H1 (cell line): ENCODE measurements around the gene COL27A1. TPM values are rescaled to one million over a fixed set of nuclear protein-coding genes. Genes with fewer than 3 reads are reported as not detected.

Experiments
- polyA plus RNA-seq, 7 experiments: library from polyadenylated mRNA; depleted of rRNA in 3 of 7; stranded (reverse) in 5 of 7; unstranded in 2 of 7; fragments of >200 nt in 5 of 7; fragments of 200-250 nt in 2 of 7; gene quantifications; 1 replicate in 5 of 7; 2 replicates in 1 of 7; 4 replicates in 1 of 7; pipeline versions ENCODE4 v1.2.1 to v1.2.3, GENCODE V29; 2011 to 2013; ENCODE audit warnings: missing spikeins in 2 of 7, mixed read lengths in 2 of 7
- total RNA-seq: library from RNA; stranded (reverse); fragmentation: NEBNext Ultra II Directional; extraction: Animal tissue kit (Norgen Biotek cat#: 25700); gene quantifications from 2 replicates; pipeline ENCODE4 v1.2.1, GENCODE V29; 2021
- TF ChIP-seq, protein P1 (sequence below): fragments of 300-600 bp; sonication (generic); IDR thresholded peaks from 2 replicates; pipeline ENCODE4 v1.7.1; 2012; ENCODE audit warnings: low read length, moderate library complexity, mild to moderate bottlenecking, inconsistent platforms; ENCODE audit not compliant: insufficient replicate concordance

The COL27A1 gene
- total and polyA plus RNA-seq, 2 of the 8 experiments (the other 6 are each of a cell fraction or from before 2014, with no cell fraction given): 15.1 to 22.8 TPM

DNA sequence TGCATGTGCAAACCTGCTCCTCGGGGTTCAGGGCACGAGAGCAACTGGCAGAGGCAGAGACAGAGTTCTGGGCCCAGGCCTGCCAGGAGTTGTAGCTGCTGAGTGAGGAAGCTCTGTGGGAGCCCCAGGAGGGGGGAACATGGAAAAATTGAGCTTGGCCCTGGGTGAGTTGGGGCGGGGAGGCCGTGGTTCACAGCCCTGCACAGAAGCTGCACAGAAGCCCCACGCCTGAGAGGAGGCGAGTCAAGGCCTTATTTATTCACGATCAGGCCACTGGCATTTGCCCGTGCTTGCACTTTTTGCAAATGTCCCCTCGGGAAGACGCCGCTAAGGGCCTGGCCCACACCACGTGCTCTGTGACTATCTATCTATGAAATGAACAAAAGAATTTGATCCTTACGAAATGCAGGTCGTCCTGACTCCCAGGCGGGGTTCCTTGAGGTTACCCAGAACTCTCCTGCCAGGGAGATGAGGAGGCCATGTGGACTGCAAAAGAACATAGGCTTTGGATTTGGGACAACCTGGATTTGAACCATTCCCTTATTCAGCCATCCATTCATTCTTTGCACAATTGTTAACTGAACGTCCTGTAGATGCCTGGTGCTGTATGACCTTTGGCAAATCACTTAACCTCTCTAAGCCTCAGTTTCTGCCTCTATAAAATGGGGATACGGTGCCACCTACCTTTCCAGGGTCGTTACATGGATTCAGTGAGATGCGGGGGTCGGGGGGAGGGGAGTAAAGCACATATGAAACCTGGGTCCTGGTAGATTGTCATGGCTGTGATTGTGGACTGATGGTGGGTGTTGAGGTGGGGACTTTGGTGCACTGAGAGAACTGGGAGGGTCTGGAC is 17.9 kb downstream of the COL27A1 start (continued):
- TF ChIP-seq, protein P1, sequence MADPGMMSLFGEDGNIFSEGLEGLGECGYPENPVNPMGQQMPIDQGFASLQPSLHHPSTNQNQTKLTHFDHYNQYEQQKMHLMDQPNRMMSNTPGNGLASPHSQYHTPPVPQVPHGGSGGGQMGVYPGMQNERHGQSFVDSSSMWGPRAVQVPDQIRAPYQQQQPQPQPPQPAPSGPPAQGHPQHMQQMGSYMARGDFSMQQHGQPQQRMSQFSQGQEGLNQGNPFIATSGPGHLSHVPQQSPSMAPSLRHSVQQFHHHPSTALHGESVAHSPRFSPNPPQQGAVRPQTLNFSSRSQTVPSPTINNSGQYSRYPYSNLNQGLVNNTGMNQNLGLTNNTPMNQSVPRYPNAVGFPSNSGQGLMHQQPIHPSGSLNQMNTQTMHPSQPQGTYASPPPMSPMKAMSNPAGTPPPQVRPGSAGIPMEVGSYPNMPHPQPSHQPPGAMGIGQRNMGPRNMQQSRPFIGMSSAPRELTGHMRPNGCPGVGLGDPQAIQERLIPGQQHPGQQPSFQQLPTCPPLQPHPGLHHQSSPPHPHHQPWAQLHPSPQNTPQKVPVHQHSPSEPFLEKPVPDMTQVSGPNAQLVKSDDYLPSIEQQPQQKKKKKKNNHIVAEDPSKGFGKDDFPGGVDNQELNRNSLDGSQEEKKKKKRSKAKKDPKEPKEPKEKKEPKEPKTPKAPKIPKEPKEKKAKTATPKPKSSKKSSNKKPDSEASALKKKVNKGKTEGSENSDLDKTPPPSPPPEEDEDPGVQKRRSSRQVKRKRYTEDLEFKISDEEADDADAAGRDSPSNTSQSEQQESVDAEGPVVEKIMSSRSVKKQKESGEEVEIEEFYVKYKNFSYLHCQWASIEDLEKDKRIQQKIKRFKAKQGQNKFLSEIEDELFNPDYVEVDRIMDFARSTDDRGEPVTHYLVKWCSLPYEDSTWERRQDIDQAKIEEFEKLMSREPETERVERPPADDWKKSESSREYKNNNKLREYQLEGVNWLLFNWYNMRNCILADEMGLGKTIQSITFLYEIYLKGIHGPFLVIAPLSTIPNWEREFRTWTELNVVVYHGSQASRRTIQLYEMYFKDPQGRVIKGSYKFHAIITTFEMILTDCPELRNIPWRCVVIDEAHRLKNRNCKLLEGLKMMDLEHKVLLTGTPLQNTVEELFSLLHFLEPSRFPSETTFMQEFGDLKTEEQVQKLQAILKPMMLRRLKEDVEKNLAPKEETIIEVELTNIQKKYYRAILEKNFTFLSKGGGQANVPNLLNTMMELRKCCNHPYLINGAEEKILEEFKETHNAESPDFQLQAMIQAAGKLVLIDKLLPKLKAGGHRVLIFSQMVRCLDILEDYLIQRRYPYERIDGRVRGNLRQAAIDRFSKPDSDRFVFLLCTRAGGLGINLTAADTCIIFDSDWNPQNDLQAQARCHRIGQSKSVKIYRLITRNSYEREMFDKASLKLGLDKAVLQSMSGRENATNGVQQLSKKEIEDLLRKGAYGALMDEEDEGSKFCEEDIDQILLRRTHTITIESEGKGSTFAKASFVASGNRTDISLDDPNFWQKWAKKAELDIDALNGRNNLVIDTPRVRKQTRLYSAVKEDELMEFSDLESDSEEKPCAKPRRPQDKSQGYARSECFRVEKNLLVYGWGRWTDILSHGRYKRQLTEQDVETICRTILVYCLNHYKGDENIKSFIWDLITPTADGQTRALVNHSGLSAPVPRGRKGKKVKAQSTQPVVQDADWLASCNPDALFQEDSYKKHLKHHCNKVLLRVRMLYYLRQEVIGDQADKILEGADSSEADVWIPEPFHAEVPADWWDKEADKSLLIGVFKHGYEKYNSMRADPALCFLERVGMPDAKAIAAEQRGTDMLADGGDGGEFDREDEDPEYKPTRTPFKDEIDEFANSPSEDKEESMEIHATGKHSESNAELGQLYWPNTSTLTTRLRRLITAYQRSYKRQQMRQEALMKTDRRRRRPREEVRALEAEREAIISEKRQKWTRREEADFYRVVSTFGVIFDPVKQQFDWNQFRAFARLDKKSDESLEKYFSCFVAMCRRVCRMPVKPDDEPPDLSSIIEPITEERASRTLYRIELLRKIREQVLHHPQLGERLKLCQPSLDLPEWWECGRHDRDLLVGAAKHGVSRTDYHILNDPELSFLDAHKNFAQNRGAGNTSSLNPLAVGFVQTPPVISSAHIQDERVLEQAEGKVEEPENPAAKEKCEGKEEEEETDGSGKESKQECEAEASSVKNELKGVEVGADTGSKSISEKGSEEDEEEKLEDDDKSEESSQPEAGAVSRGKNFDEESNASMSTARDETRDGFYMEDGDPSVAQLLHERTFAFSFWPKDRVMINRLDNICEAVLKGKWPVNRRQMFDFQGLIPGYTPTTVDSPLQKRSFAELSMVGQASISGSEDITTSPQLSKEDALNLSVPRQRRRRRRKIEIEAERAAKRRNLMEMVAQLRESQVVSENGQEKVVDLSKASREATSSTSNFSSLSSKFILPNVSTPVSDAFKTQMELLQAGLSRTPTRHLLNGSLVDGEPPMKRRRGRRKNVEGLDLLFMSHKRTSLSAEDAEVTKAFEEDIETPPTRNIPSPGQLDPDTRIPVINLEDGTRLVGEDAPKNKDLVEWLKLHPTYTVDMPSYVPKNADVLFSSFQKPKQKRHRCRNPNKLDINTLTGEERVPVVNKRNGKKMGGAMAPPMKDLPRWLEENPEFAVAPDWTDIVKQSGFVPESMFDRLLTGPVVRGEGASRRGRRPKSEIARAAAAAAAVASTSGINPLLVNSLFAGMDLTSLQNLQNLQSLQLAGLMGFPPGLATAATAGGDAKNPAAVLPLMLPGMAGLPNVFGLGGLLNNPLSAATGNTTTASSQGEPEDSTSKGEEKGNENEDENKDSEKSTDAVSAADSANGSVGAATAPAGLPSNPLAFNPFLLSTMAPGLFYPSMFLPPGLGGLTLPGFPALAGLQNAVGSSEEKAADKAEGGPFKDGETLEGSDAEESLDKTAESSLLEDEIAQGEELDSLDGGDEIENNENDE: no peak
